ENCODE data around the gene STXBP6. TPM values are rescaled to one million over a fixed set of nuclear protein-coding genes. Genes with fewer than 3 reads are reported as not detected.

The STXBP6 gene
- total RNA-seq, 4 donors from 2014 or later, result 44.1 to 120 (median 67.4) TPM

GRCh38 chr14:24944800-24945199 is 105.1 kb downstream of the STXBP6 start:
- DNase-seq, result peak in 1 of 2 donors; percentile 39
- 7 to 20% methylated on average over 2 of the region's 2 CpGs for WGBS, 2 donors
- no peaks in the 10 kb centered on the region for H3K36me3 ChIP-seq
- H3K4me1 ChIP-seq, result peaks cover 46 to 50% of the 10 kb centered on the region in 2 donors
- no peaks in the 10 kb centered on the region for H3K9me3 ChIP-seq
- TF ChIP-seq POLR2A (IDR thresholded peaks at IDR 0.05), result no peak
- no peaks in the 10 kb centered on the region for H3K27me3 ChIP-seq
- H3K4me3 ChIP-seq (replicated peaks in 1 of 3), result no peak overlapping the region
- intact Hi-C loops (cut with DNase I), result no loop called here
- H3K27ac ChIP-seq, result peak overlapping the region; percentile 78 to 83 (median 80)

- H3K27me3 ChIP-seq, result no peaks in the 10 kb centered on the region
- no peak overlapping the region for H3K4me3 ChIP-seq (replicated peaks in 1 of 3)
- WGBS, 2 donors, result 27 to 46% methylated on average over 3 of the region's 3 CpGs
- H3K9me3 ChIP-seq, result no peaks in the 10 kb centered on the region
- peak overlapping the region; percentile 48 to 80 (median 78) for H3K27ac ChIP-seq
- peak; percentile 53 to 60 for DNase-seq
- no peaks in the 10 kb centered on the region for H3K36me3 ChIP-seq
- H3K4me1 ChIP-seq, result peaks cover 63 to 66% of the 10 kb centered on the region in 2 donors
- TF ChIP-seq CTCF (IDR thresholded peaks at IDR 0.05), result no peak
- TF ChIP-seq POLR2A (IDR thresholded peaks at IDR 0.05), result no peak
- intact Hi-C loops (cut with DNase I), result no loop called here
Measured at GRCh38 chr14:24943024-24943423, 106.9 kb downstream of the STXBP6 start.

GRCh38 chr14:24941719-24942118 is 108.2 kb downstream of the STXBP6 start:
- Histone ChIP-seq H3K4me3 (replicated peaks in 1 of 3) (no peak overlapping the region), H3K4me1 (peaks cover 71 to 72% of the 10 kb centered on the region in 2 donors), H3K27ac (peak overlapping the region; percentile 48 to 80 (median 78)), H3K9me3 (no peaks in the 10 kb centered on the region), H3K27me3 (no peaks in the 10 kb centered on the region), H3K36me3 (no peaks in the 10 kb centered on the region)
- WGBS, 2 donors, result 39 to 40% methylated on average over 1 of the region's 1 CpG
- TF ChIP-seq CTCF (IDR thresholded peaks at IDR 0.05) (no peak), POLR2A (IDR thresholded peaks at IDR 0.05) (no peak)
- peak; percentile 95 to 97 for DNase-seq
- intact Hi-C loops (cut with DNase I), result no loop called here

- intact Hi-C loops (cut with DNase I), result no loop called here
- TF ChIP-seq CTCF (IDR thresholded peaks at IDR 0.05) (no peak), POLR2A (IDR thresholded peaks at IDR 0.05) (no peak)
- no peaks in the 10 kb centered on the region for H3K9me3 ChIP-seq
- H3K27me3 ChIP-seq, result no peaks in the 10 kb centered on the region
- no peak overlapping the region for H3K4me3 ChIP-seq (replicated peaks in 1 of 3)
- WGBS, 2 donors, result 88 to 90% methylated on average over 5 of the region's 5 CpGs
- no peak for DNase-seq
- H3K36me3 ChIP-seq, result no peaks in the 10 kb centered on the region
- peak overlapping the region; percentile 45 to 80 (median 78) for H3K27ac ChIP-seq
- peaks cover 76 to 80% of the 10 kb centered on the region in 2 donors for H3K4me1 ChIP-seq
Measured at GRCh38 chr14:24940213-24940783, 109.6 kb downstream of the STXBP6 start.

- no peaks in the 10 kb centered on the region for H3K9me3 ChIP-seq
- no peaks in the 10 kb centered on the region for H3K27me3 ChIP-seq
- intact Hi-C loops (cut with DNase I), result no loop called here
- peaks cover 67 to 76% of the 10 kb centered on the region in 2 donors for H3K4me1 ChIP-seq
- TF ChIP-seq POLR2A (IDR thresholded peaks at IDR 0.05) (no peak), CTCF (IDR thresholded peaks at IDR 0.05) (no peak)
- peak; percentile 72 to 75 for DNase-seq
- WGBS, 2 donors, result 20 to 29% methylated on average over 1 of the region's 1 CpG
- no peaks in the 10 kb centered on the region for H3K36me3 ChIP-seq
- no peak overlapping the region for H3K4me3 ChIP-seq (replicated peaks in 1 of 3)
- peak overlapping the region; percentile 55 to 80 (median 78) for H3K27ac ChIP-seq
Measured at GRCh38 chr14:24938593-24938992, 111.4 kb downstream of the STXBP6 start.
